HepG2 (cell line): Measurements from ENCODE around the gene RBM12. TPM values are rescaled to one million over a fixed set of nuclear protein-coding genes. Genes with fewer than 3 reads are reported as not detected.

Experiments
- ATM ChIP-seq: fragments of 450-650 bp; IDR thresholded peaks from 2 replicates; pipeline ENCODE4 v1.7.1; 2017; ENCODE audit warnings: mild to moderate bottlenecking, borderline replicate concordance
- GATAD1 ChIP-seq: IDR thresholded peaks from 2 replicates; pipeline ENCODE4 v1.6.1; 2016; ENCODE audit warnings: missing genetic modification reagents, missing compliant biosample characterization
- ISL2 ChIP-seq: sonication (generic); formaldehyde crosslinking; IDR thresholded peaks from 2 replicates; pipeline ENCODE4 v1.5.0; 2020; ENCODE audit warnings: missing genetic modification reagents
- MEF2D ChIP-seq: sonication (generic); formaldehyde crosslinking; IDR thresholded peaks from 2 replicates; pipeline ENCODE4 v1.5.1; 2020; ENCODE audit warnings: mild to moderate bottlenecking, missing genetic modification reagents
- MLLT10 ChIP-seq: sonication (generic); formaldehyde crosslinking; IDR thresholded peaks from 2 replicates; pipeline ENCODE4 v1.4.0; 2020; ENCODE audit warnings: missing genetic modification reagents
- MTF2 ChIP-seq: sonication (generic); formaldehyde crosslinking; IDR thresholded peaks from 2 replicates; pipeline ENCODE4 v1.5.0; 2020; ENCODE audit warnings: missing genetic modification reagents, borderline replicate concordance
- PHF20 ChIP-seq: sonication (generic); formaldehyde crosslinking; IDR thresholded peaks from 2 replicates; pipeline ENCODE4 v1.5.0; 2020; ENCODE audit warnings: mild to moderate bottlenecking, missing genetic modification reagents
- RBM39 ChIP-seq: fragments of 200-400 bp; formaldehyde crosslinking; IDR thresholded peaks from one replicate; pipeline ENCODE4 v1.6.1; 2018; ENCODE audit warnings: antibody characterized with exemption, mild to moderate bottlenecking, low read depth, low read length; ENCODE audit not compliant: poor library complexity, severe bottlenecking
- TBL1XR1 ChIP-seq: fragments of 150-350 bp; IDR thresholded peaks from 2 replicates; pipeline ENCODE4 v1.6.1; 2014; ENCODE audit warnings: borderline replicate concordance, low read length; ENCODE audit not compliant: partially characterized antibody
- ZBTB20 ChIP-seq: sonication (generic); formaldehyde crosslinking; IDR thresholded peaks from 2 replicates; pipeline ENCODE4 v1.8.1; 2023; ENCODE audit warnings: missing genetic modification reagents, low read depth, mild to moderate bottlenecking, borderline replicate concordance
- ZNF124 ChIP-seq: sonication (generic); formaldehyde crosslinking; IDR thresholded peaks from 2 replicates; pipeline ENCODE4 v1.4.0; 2020; ENCODE audit warnings: missing genetic modification reagents
- ZNF234 ChIP-seq: sonication (generic); formaldehyde crosslinking; conservative IDR thresholded peaks from 2 replicates; pipeline ENCODE4 v1.5.1; 2020; ENCODE audit warnings: mild to moderate bottlenecking, missing genetic modification reagents
- ZNF296 ChIP-seq: sonication (generic); formaldehyde crosslinking; conservative IDR thresholded peaks from 2 replicates; pipeline ENCODE4 v1.5.0; 2020; ENCODE audit warnings: mild to moderate bottlenecking, missing genetic modification reagents
- ZNF562 ChIP-seq: sonication (generic); formaldehyde crosslinking; IDR thresholded peaks from 2 replicates; pipeline ENCODE4 v1.8.0; 2022; ENCODE audit warnings: missing genetic modification reagents, borderline replicate concordance
- ZNF607 ChIP-seq: sonication (generic); formaldehyde crosslinking; IDR thresholded peaks from 2 replicates; pipeline ENCODE4 v1.5.1; 2020; ENCODE audit warnings: missing genetic modification reagents, mild to moderate bottlenecking, borderline replicate concordance
- ZNF782 ChIP-seq: sonication (generic); formaldehyde crosslinking; IDR thresholded peaks from 2 replicates; pipeline ENCODE4 v1.4.0; 2020; ENCODE audit warnings: missing genetic modification reagents, mild to moderate bottlenecking, borderline replicate concordance
- polyA plus RNA-seq, 8 experiments: library from polyadenylated mRNA; depleted of rRNA in 3 of 8; stranded (reverse) in 7 of 8; unstranded in 1 of 8; fragments of >200 nt; fragmentation: Illumina TruSeq in 4 of 8; extraction: Trizol in 4 of 8; gene quantifications; 2 replicates each; pipeline versions ENCODE4 v1.2.1 to v1.2.3, GENCODE V29; 2011 to 2016; ENCODE audit warnings: low read depth in 4 of 8, missing spikeins in 1 of 8, mixed read lengths in 1 of 8; ENCODE audit not compliant: insufficient read depth in 1 of 8
- total RNA-seq, 5 experiments: library from RNA; depleted of rRNA; stranded (reverse); fragments of >200 nt; fragmentation: Illumina TruSeq; extraction: Trizol; gene quantifications; 2 replicates each; pipeline ENCODE4 v1.2.3, GENCODE V29; 2016; ENCODE audit warnings: low read depth in 1 of 5
- TF ChIP-seq, protein P1 (sequence below): sonication (generic); formaldehyde crosslinking; conservative IDR thresholded peaks from 2 replicates; pipeline ENCODE4 v1.4.0; 2020; ENCODE audit warnings: missing genetic modification reagents
- TF ChIP-seq, protein P2 (sequence below): sonication (generic); formaldehyde crosslinking; IDR thresholded peaks from 2 replicates; pipeline ENCODE4 v1.4.0; 2020; ENCODE audit warnings: mild to moderate bottlenecking, low read depth, missing genetic modification reagents
- TF ChIP-seq, protein P3 (sequence below): sonication (generic); formaldehyde crosslinking; IDR thresholded peaks from 2 replicates; pipeline ENCODE4 v1.5.0; 2020; ENCODE audit warnings: missing genetic modification reagents
- TF ChIP-seq, protein P4 (sequence below): sonication (generic); formaldehyde crosslinking; IDR thresholded peaks from 2 replicates; pipeline ENCODE4 v1.4.0; 2020; ENCODE audit warnings: missing genetic modification reagents; ENCODE audit errors: not compliant biosample characterization
- TF ChIP-seq, protein P5 (sequence below): sonication (generic); formaldehyde crosslinking; IDR thresholded peaks from 2 replicates; pipeline ENCODE4 v1.5.1; 2020; ENCODE audit warnings: missing genetic modification reagents, mild to moderate bottlenecking, borderline replicate concordance
- TF ChIP-seq, protein P6 (sequence below): sonication (generic); formaldehyde crosslinking; IDR thresholded peaks from 2 replicates; pipeline ENCODE4 v1.5.1; 2020; ENCODE audit warnings: missing genetic modification reagents, mild to moderate bottlenecking, borderline replicate concordance

The RBM12 gene
- total and polyA plus RNA-seq, 2 of the 13 experiments (the other 11 are each of a cell fraction or from before 2014, with no cell fraction given) = 97.9 to 104 TPM

DNA sequence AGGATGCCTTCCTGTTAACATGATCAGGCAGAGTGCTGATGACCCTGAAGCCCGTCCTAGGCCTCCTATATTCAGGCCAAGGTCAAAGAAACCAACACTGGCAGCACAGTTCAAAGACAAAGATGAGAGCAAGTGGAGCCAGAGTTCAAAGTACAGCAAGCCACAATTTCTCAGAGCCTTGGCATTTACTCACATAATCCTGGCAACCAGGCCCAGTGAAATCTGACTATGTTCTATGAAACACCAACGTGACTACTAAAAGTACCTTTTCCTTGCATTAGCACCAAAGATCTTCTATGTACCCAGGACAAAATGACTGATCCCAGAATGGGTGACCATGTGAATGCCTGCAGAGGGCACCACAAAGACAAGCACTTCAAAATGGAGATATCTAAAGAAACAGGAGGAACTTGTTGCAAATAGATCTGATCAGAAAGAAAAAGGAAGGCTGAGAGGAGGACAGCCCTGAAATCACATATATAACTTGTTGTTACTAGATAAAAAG is 30.6 kb upstream of the RBM12 start (continued):
- TF ChIP-seq, protein P1, sequence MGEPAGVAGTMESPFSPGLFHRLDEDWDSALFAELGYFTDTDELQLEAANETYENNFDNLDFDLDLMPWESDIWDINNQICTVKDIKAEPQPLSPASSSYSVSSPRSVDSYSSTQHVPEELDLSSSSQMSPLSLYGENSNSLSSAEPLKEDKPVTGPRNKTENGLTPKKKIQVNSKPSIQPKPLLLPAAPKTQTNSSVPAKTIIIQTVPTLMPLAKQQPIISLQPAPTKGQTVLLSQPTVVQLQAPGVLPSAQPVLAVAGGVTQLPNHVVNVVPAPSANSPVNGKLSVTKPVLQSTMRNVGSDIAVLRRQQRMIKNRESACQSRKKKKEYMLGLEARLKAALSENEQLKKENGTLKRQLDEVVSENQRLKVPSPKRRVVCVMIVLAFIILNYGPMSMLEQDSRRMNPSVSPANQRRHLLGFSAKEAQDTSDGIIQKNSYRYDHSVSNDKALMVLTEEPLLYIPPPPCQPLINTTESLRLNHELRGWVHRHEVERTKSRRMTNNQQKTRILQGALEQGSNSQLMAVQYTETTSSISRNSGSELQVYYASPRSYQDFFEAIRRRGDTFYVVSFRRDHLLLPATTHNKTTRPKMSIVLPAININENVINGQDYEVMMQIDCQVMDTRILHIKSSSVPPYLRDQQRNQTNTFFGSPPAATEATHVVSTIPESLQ = no peak
- TF ChIP-seq MTF2 (CRISPR knock-in tag) = no peak
- TF ChIP-seq, protein P2, sequence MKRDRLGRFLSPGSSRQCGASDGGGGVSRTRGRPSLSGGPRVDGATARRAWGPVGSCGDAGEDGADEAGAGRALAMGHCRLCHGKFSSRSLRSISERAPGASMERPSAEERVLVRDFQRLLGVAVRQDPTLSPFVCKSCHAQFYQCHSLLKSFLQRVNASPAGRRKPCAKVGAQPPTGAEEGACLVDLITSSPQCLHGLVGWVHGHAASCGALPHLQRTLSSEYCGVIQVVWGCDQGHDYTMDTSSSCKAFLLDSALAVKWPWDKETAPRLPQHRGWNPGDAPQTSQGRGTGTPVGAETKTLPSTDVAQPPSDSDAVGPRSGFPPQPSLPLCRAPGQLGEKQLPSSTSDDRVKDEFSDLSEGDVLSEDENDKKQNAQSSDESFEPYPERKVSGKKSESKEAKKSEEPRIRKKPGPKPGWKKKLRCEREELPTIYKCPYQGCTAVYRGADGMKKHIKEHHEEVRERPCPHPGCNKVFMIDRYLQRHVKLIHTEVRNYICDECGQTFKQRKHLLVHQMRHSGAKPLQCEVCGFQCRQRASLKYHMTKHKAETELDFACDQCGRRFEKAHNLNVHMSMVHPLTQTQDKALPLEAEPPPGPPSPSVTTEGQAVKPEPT (CRISPR knock-in tag) = no peak
- TF ChIP-seq, protein P3, sequence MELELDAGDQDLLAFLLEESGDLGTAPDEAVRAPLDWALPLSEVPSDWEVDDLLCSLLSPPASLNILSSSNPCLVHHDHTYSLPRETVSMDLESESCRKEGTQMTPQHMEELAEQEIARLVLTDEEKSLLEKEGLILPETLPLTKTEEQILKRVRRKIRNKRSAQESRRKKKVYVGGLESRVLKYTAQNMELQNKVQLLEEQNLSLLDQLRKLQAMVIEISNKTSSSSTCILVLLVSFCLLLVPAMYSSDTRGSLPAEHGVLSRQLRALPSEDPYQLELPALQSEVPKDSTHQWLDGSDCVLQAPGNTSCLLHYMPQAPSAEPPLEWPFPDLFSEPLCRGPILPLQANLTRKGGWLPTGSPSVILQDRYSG (CRISPR knock-in tag) = no peak
- TF ChIP-seq, protein P4, sequence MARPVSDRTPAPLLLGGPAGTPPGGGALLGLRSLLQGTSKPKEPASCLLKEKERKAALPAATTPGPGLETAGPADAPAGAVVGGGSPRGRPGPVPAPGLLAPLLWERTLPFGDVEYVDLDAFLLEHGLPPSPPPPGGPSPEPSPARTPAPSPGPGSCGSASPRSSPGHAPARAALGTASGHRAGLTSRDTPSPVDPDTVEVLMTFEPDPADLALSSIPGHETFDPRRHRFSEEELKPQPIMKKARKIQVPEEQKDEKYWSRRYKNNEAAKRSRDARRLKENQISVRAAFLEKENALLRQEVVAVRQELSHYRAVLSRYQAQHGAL (CRISPR knock-in tag) = no peak
- TF ChIP-seq ATM = no peak
- TF ChIP-seq ZNF607 (CRISPR knock-in tag) = no peak
- TF ChIP-seq, protein P5, sequence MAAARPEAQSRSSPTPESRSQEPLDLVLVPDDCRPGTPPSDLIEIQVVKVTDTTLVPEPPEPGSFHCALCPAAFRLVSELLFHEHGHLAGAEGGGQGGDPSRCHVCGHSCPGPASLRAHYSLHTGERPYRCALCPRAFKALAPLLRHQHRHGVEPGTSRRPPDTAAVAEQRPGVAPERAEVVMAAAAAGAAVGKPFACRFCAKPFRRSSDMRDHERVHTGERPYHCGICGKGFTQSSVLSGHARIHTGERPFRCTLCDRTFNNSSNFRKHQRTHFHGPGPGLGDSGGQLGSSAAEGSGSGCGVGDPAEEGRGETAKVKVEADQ (CRISPR knock-in tag) = no peak
- TF ChIP-seq ZNF782 (CRISPR knock-in tag) = no peak; the same call in 1 of the 2 replicates
- peak; percentile 57; the same call in 1 of the 2 replicates for TF ChIP-seq GATAD1
- TF ChIP-seq, protein P6, sequence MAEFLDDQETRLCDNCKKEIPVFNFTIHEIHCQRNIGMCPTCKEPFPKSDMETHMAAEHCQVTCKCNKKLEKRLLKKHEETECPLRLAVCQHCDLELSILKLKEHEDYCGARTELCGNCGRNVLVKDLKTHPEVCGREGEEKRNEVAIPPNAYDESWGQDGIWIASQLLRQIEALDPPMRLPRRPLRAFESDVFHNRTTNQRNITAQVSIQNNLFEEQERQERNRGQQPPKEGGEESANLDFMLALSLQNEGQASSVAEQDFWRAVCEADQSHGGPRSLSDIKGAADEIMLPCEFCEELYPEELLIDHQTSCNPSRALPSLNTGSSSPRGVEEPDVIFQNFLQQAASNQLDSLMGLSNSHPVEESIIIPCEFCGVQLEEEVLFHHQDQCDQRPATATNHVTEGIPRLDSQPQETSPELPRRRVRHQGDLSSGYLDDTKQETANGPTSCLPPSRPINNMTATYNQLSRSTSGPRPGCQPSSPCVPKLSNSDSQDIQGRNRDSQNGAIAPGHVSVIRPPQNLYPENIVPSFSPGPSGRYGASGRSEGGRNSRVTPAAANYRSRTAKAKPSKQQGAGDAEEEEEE = no peak
- TF ChIP-seq MLLT10 = no peak
- TF ChIP-seq ZNF296 = no peak
- TF ChIP-seq PHF20 (CRISPR knock-in tag) = 0 out of 2 replicates have a peak, but pooled peaks have one; percentile 5
- no peak for TF ChIP-seq ZNF234 (CRISPR knock-in tag)
- peak; percentile 74; the same call in 1 of the 2 replicates for TF ChIP-seq ISL2
- peak; percentile 62; the same call in 1 of the 2 replicates for TF ChIP-seq MEF2D (CRISPR knock-in tag)
- TF ChIP-seq TBL1XR1 = no peak
- no peak for TF ChIP-seq RBM39
- no peak for TF ChIP-seq ZNF562 (CRISPR knock-in tag)
- peak; percentile 33; the same call in 1 of the 2 replicates for TF ChIP-seq ZNF124 (CRISPR knock-in tag)
- TF ChIP-seq ZBTB20 (CRISPR knock-in tag) = no peak
